Subcutaneous adipose tissue (tissue), 4 donors: ENCODE results near the gene PMFBP1. TPM values are rescaled to one million over a fixed set of nuclear protein-coding genes. Genes with fewer than 3 reads are reported as not detected.

Experiments used
- total RNA-seq, 4 donors: library from RNA; depleted of rRNA; stranded (reverse); fragments of >200 nt; gene quantifications; one replicate each; pipeline ENCODE4 v1.1.0, GENCODE V29; 2016
- TF ChIP-seq, protein P1 (sequence below): fragments of 450-650 bp; IDR thresholded peaks from one replicate; pipeline ENCODE4 v1.5.1; 2016; ENCODE audit warnings: low read depth, mild to moderate bottlenecking, control low read depth, antibody characterized with exemption, moderate library complexity

The PMFBP1 gene
- total RNA-seq, 4 donors from 2014 or later, result 0.57 to 7.2 (median 3.4) TPM

DNA sequence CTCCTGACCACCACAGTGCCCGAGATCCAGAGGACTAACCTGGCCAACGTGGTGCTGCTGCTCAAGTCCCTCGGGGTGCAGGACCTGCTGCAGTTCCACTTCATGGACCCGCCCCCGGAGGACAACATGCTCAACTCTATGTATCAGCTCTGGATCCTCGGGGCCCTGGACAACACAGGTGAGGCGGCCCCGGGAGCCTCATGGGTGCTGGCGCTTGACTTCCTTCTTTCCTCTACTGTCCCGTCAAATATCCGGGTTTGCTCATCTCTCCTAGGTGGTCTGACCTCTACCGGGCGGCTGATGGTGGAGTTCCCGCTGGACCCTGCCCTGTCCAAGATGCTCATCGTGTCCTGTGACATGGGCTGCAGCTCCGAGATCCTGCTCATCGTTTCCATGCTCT is 64.6 kb downstream of the PMFBP1 start:
- TF ChIP-seq, protein P1, sequence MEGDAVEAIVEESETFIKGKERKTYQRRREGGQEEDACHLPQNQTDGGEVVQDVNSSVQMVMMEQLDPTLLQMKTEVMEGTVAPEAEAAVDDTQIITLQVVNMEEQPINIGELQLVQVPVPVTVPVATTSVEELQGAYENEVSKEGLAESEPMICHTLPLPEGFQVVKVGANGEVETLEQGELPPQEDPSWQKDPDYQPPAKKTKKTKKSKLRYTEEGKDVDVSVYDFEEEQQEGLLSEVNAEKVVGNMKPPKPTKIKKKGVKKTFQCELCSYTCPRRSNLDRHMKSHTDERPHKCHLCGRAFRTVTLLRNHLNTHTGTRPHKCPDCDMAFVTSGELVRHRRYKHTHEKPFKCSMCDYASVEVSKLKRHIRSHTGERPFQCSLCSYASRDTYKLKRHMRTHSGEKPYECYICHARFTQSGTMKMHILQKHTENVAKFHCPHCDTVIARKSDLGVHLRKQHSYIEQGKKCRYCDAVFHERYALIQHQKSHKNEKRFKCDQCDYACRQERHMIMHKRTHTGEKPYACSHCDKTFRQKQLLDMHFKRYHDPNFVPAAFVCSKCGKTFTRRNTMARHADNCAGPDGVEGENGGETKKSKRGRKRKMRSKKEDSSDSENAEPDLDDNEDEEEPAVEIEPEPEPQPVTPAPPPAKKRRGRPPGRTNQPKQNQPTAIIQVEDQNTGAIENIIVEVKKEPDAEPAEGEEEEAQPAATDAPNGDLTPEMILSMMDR, result no peak

DNA sequence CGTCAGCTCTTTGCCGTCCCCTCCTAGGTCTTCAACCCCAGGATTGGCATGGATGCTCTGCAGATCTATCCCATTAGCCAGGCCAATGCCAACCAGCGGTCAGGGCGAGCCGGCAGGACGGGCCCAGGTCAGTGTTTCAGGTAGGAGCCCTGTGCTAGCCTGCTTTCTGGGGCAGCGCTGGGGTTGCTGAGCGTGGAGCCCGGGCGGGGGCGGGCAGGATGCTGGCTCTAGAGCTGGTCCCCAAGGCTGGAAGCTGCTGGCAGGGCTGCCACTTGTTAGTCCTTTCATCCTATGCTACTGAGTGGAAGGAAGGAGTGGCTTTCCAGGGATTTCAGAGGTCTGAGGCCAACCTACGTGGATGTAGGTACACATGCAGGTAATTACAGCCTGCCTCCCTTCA is 66.0 kb downstream of the PMFBP1 start:
- TF ChIP-seq, protein P1, result no peak

DNA sequence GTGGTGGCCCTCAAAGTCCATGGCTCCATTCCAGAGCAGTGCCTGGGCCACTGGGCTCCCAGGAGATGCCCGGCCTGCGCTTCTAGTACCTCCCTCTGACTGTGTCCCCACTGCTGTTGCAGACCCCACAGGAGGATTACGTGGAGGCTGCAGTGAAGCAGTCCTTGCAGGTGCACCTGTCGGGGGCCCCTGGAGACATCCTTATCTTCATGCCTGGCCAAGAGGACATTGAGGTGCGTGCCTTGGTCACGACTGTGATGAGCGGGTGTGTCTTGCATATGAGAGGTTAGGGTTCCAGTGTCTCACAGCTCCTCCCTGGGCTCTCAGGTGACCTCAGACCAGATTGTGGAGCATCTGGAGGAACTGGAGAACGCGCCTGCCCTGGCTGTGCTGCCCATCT is 67.0 kb downstream of the PMFBP1 start:
- TF ChIP-seq, protein P1, result no peak

- TF ChIP-seq, protein P1, result no peak
Observed at GRCh38 chr16:72101195-72101594, 70.8 kb downstream of the PMFBP1 start.

GRCh38 chr16:72099377-72099818 is 72.6 kb downstream of the PMFBP1 start:
- TF ChIP-seq, protein P1, result no peak

DNA sequence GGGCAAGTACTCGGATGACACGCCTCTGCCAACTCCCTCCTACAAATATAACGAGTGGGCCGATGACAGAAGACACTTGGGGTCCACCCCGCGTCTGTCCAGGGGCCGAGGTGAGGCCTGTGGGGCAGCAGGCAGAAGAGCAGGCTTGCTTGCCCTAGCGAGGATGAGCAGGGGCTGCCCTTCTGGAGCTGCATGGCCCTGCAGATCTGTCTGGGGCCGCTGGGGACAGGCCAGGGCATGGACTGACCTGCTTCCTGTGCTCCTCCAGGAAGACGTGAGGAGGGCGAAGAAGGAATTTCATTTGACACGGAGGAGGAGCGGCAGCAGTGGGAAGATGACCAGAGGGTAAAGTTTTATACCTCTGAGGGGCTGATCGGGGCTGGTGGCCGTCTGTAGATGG is 73.0 kb downstream of the PMFBP1 start:
- TF ChIP-seq, protein P1, result no peak

- TF ChIP-seq, protein P1, result no peak
Observed at GRCh38 chr16:72094266-72094610, 77.7 kb downstream of the PMFBP1 start.
